Subcutaneous abdominal adipose tissue (tissue), 5 donors: Measurements from ENCODE around the gene OR8S1.
"Not testable (repeated sequence)": the region's sequence is repeated elsewhere in the genome, so short reads cannot be mapped to it uniquely, and the experiment has no call there.

Experiments
- H3K27ac ChIP-seq: one replicate; pipeline ENCODE4 v1.7.0; 2013; ENCODE audit warnings: low read depth, mild to moderate bottlenecking, inconsistent platforms, low read length, moderate library complexity
- H3K27me3 ChIP-seq, 5 donors: one replicate each; pipeline ENCODE4 v1.7.0; 2013; ENCODE audit warnings: low read length in 5 of 5, inconsistent platforms in 1 of 5; ENCODE audit not compliant: control insufficient read depth in 5 of 5, insufficient read depth in 4 of 5
- H3K36me3 ChIP-seq, 5 donors: one replicate each; pipeline ENCODE4 v1.7.0; 2013; ENCODE audit warnings: low read length in 5 of 5; ENCODE audit not compliant: control insufficient read depth in 5 of 5, insufficient read depth in 5 of 5
- H3K4me1 ChIP-seq, 5 donors: one replicate each; pipeline ENCODE4 v1.7.0; 2013; ENCODE audit warnings: low read length in 5 of 5, mild to moderate bottlenecking in 3 of 5, moderate library complexity in 1 of 5; ENCODE audit not compliant: control insufficient read depth in 5 of 5, insufficient read depth in 5 of 5
- H3K4me3 ChIP-seq, 5 donors: one replicate each; pipeline ENCODE4 v1.7.0; 2013; ENCODE audit warnings: low read length in 5 of 5, low read depth in 1 of 5
- H3K9ac ChIP-seq, 5 donors: one replicate each; pipeline ENCODE4 v1.7.0; 2013; ENCODE audit warnings: low read length in 5 of 5, mild to moderate bottlenecking in 4 of 5, moderate library complexity in 3 of 5
- H3K9me3 ChIP-seq, 5 donors: one replicate each; pipeline ENCODE4 v1.7.0; 2013; ENCODE audit warnings: low read length in 5 of 5; ENCODE audit not compliant: control insufficient read depth in 5 of 5
- donor health status: healthy.
- donor health status: healthy.
- donor health status: healthy.
- donor health status: healthy.
- donor health status: healthy.

OR8S1 gene, protein sequence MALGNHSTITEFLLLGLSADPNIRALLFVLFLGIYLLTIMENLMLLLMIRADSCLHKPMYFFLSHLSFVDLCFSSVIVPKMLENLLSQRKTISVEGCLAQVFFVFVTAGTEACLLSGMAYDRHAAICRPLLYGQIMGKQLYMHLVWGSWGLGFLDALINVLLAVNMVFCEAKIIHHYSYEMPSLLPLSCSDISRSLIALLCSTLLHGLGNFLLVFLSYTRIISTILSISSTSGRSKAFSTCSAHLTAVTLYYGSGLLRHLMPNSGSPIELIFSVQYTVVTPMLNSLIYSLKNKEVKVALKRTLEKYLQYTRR

GRCh38 chr12:48525332-48525731, at the start of gene OR8S1:
TSS of gene OR8S1 (plus strand) at chr12:48525632. CDS start at chr12:48525632, 0 bp downstream.
- no peak within 1 kb of the TSS for H3K4me3 ChIP-seq
- H3K36me3 ChIP-seq = no peaks in the 10 kb centered on the region
- H3K4me1 ChIP-seq = no peaks in the 10 kb centered on the region
- H3K27ac ChIP-seq = no peak within 1 kb of the TSS
- peaks cover 0 to 6% (median 0%) of the 10 kb centered on the region in 5 donors for H3K27me3 ChIP-seq
- no peaks in the 10 kb centered on the region for H3K9me3 ChIP-seq
- no peak within 1 kb of the TSS for H3K9ac ChIP-seq

- H3K4me3 ChIP-seq = no peak within 1 kb of the TSS
- H3K9me3 ChIP-seq = peaks cover 0 to 3% (median 0%) of the 10 kb centered on the region in 5 donors
- H3K27ac ChIP-seq = no peak within 1 kb of the TSS
- H3K4me1 ChIP-seq = no peaks in the 10 kb centered on the region
- H3K9ac ChIP-seq = no peak within 1 kb of the TSS
- no peaks in the 10 kb centered on the region for H3K27me3 ChIP-seq
- H3K36me3 ChIP-seq = no peaks in the 10 kb centered on the region
Measured at GRCh38 chr12:48482198-48482597, 43.2 kb upstream of the OR8S1 start, which contains the start of gene C12orf54. TSS of gene C12orf54 (plus strand) at chr12:48482498. CDS start at chr12:48483297, 799 bp downstream.

DNA sequence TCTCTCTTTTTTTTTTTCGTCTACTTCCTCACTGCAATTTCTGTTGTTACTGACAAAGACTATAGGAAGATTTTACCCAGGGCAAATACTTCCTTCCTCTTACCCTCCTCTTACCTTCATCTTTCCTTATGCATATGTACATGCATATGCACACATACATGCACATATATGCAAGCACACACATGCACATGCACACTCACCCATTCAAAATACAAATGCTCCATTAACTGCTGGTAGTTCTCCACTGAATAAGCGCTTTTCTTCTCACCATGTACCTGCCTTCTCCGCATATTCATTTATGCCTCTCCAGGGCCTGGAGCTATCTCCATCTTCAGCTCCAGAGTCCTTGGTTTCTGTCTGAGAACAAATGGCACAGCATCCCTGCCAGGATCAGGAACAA, 42.5 kb upstream of the OR8S1 start:
- Histone ChIP-seq H3K36me3 (no peaks in the 10 kb centered on the region), H3K9ac (no peak overlapping the region), H3K27me3 (no peaks in the 10 kb centered on the region), H3K9me3 (peaks cover 0 to 3% (median 0%) of the 10 kb centered on the region in 5 donors), H3K4me1 (no peaks in the 10 kb centered on the region), H3K4me3 (no peak overlapping the region), H3K27ac (no peak overlapping the region)

DNA sequence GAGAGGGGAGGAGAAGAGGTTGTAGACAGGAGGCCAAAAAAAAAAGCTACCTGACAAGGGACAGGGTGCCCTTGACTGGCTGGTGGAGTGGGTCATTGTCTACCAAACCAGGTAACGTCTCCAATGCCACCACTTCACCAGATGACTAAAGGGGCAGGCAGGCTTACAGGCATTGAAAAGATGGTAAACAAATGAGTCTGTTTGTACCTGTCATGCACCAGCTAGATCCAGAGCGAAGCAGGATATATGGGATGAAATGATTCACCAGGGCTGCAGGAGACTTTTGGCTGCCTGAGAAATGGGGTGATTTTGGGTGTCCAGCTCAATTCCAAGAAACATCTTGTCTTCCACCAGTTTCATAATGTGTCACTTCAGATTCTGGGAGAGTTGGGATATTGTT, 39.2 kb upstream of the OR8S1 start:
- no peaks in the 10 kb centered on the region for H3K4me1 ChIP-seq
- no peak overlapping the region for H3K4me3 ChIP-seq
- H3K27me3 ChIP-seq = no peaks in the 10 kb centered on the region
- H3K27ac ChIP-seq = no peak overlapping the region
- H3K9me3 ChIP-seq = no peaks in the 10 kb centered on the region
- H3K36me3 ChIP-seq = no peaks in the 10 kb centered on the region
- no peak overlapping the region for H3K9ac ChIP-seq

DNA sequence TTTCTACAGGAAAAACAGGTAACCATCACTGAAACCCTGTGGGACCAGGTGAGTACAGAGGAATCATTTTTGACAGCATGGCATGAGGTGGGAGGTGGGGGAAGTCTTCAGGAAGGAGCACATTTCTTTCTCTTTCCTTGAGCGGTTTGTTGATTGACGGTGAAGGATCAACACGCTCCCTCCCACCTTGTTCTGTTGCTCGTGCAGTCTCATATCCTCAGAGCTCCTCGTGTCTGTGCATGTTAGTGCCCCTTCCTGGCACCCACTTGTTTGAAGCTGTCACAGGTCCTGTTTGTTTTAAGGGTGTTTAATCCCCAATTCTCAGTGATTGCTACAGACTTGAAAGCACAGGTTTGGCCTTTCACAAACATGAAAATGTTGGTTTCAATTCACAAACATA, 38.8 kb upstream of the OR8S1 start:
- no peaks in the 10 kb centered on the region for H3K9me3 ChIP-seq
- no peaks in the 10 kb centered on the region for H3K27me3 ChIP-seq
- H3K9ac ChIP-seq = no peak overlapping the region
- no peak overlapping the region for H3K27ac ChIP-seq
- H3K36me3 ChIP-seq = no peaks in the 10 kb centered on the region
- no peaks in the 10 kb centered on the region for H3K4me1 ChIP-seq
- no peak overlapping the region for H3K4me3 ChIP-seq

- H3K9me3 ChIP-seq = no peaks in the 10 kb centered on the region
- H3K36me3 ChIP-seq = no peaks in the 10 kb centered on the region
- no peak overlapping the region for H3K27ac ChIP-seq
- H3K27me3 ChIP-seq = no peaks in the 10 kb centered on the region
- no peak overlapping the region for H3K9ac ChIP-seq
- no peak overlapping the region for H3K4me3 ChIP-seq
- H3K4me1 ChIP-seq = no peaks in the 10 kb centered on the region
Measured at GRCh38 chr12:48489012-48489411, 36.4 kb upstream of the OR8S1 start.

DNA sequence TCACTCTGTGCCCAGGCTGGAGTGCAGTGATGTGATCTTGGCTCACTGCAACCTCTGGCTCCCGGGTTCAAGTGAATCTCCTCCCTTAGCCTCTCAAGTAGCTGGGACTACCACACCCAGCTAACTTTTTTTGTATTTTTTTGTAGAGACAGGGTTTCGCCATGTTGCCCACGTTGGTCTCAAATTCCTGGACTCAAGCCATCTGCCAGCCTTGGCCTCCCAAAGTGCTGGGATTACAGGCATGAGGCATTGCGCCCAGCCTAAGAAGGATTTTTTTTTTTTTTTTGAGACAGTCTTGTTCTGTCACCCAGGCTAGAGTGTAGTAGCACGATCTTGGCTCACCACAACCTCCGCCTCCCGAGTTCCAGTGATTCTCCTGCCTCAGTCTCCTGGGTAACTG, 36.0 kb upstream of the OR8S1 start:
- H3K27me3 ChIP-seq, H3K4me3 ChIP-seq, H3K9ac ChIP-seq, H3K36me3 ChIP-seq, H3K4me1 ChIP-seq, H3K27ac ChIP-seq, H3K9me3 ChIP-seq: not testable (repeated sequence)

GRCh38 chr12:48500281-48500680, 25.2 kb upstream of the OR8S1 start:
- not testable (repeated sequence) for H3K4me3 ChIP-seq, H3K4me1 ChIP-seq, H3K9ac ChIP-seq, H3K36me3 ChIP-seq, H3K9me3 ChIP-seq, H3K27me3 ChIP-seq, H3K27ac ChIP-seq

DNA sequence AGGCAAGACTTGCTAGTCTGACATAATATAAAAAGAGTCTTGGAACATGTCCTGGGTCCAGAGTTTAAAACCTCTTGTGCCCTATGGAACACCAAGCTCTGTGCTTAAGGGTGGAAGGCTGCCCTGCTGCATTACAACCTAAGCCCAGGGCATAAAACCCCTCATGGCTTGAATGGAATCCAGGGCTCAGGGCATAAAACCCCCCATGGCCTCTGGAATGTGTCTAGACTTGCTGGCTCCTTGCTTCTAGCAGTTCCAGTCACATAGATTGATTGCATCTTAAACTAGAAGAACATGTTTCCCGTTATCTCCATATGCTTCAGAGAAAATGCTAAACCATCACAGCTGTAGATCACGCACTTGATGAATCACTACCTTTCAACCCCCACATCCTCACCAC, 18.6 kb upstream of the OR8S1 start:
- not testable (repeated sequence) for H3K36me3 ChIP-seq, H3K9ac ChIP-seq, H3K27ac ChIP-seq, H3K4me1 ChIP-seq, H3K27me3 ChIP-seq, H3K9me3 ChIP-seq, H3K4me3 ChIP-seq

GRCh38 chr12:48508987-48509386, 16.4 kb upstream of the OR8S1 start:
- H3K27ac ChIP-seq = no peak overlapping the region
- peaks cover 0 to 2% (median 0%) of the 10 kb centered on the region in 5 donors for H3K27me3 ChIP-seq
- H3K36me3 ChIP-seq = no peaks in the 10 kb centered on the region
- no peak overlapping the region for H3K4me3 ChIP-seq
- no peak overlapping the region for H3K9ac ChIP-seq
- H3K4me1 ChIP-seq = no peaks in the 10 kb centered on the region
- H3K9me3 ChIP-seq = peaks cover 0 to 9% (median 0%) of the 10 kb centered on the region in 5 donors
